Aorta (tissue), 5 donors: ENCODE measurements around the gene XXYLT1. TPM values are rescaled to one million over a fixed set of nuclear protein-coding genes. Genes with fewer than 3 reads are reported as not detected.

Source experiments
- ATAC-seq: fragments of 200-7000 bp; cut with Tn5 transposase; one replicate; pipeline ENCODE4 v1.9.1; 2022; ENCODE audit warnings: moderate library complexity; ENCODE audit not compliant: low FRiP score
- DNase-seq, 2 donors: peaks; one replicate each; pipeline ENCODE4 v3.0.0-alpha.2; 2020
- H3K27ac ChIP-seq, 2 donors: one replicate each; pipeline ENCODE4 v1.5.1; 2013; ENCODE audit warnings: low read length in 2 of 2, mild to moderate bottlenecking in 2 of 2, moderate library complexity in 2 of 2, control low read depth in 1 of 2, inconsistent platforms in 1 of 2, low read depth in 1 of 2
- H3K27me3 ChIP-seq, 2 donors: one replicate each; pipeline ENCODE4 v1.6.1; 2013; ENCODE audit warnings: control low read depth in 1 of 2, low read length in 1 of 2, mild to moderate bottlenecking in 1 of 2, moderate library complexity in 1 of 2; ENCODE audit not compliant: insufficient read depth in 2 of 2, control insufficient read depth in 1 of 2
- H3K36me3 ChIP-seq, 2 donors: one replicate each; pipeline ENCODE4 v1.6.1; 2013; ENCODE audit warnings: control low read depth in 1 of 2, low read length in 1 of 2, mild to moderate bottlenecking in 1 of 2; ENCODE audit not compliant: insufficient read depth in 2 of 2, control insufficient read depth in 1 of 2
- H3K4me1 ChIP-seq, 2 donors: one replicate each; pipeline ENCODE4 v1.6.1; 2013; ENCODE audit warnings: low read length in 2 of 2, control low read depth in 1 of 2, mild to moderate bottlenecking in 1 of 2, moderate library complexity in 1 of 2; ENCODE audit not compliant: insufficient read depth in 2 of 2, control insufficient read depth in 1 of 2
- H3K4me3 ChIP-seq, 2 donors: one replicate each; pipeline ENCODE4 v1.5.1; 2013; ENCODE audit warnings: low read length in 2 of 2, control low read depth in 1 of 2, mild to moderate bottlenecking in 1 of 2
- H3K9me3 ChIP-seq: one replicate; pipeline ENCODE4 v1.6.1; 2013; ENCODE audit warnings: mild to moderate bottlenecking, low read length; ENCODE audit not compliant: control insufficient read depth
- WGBS, 2 donors: extraction: QIAGEN DNeasy Blood & Tissue Kit; methylation state at CpG; one replicate each; pipeline ENCODE4 v1.1.7; 2013; 5-methylcytosine and 5-hydroxymethylcytosine counted together
- intact Hi-C, 2 donors: fragments of 100-400 bp; cut with DNase I; formaldehyde crosslinking; loops; one replicate each; pipeline versions ENCODE4 v1.14.2 to v1.15.0; 2022
- long read RNA-seq, 2 donors: library from polyadenylated mRNA; unstranded; transcript quantifications; one replicate each; pipeline ENCODE4 v2.0.0, GENCODE V29; 2020 to 2021
- polyA plus RNA-seq, 2 donors: library from polyadenylated mRNA; stranded (reverse); fragments of 200-250 nt; gene quantifications; one replicate each; pipeline ENCODE4 v1.2.3, GENCODE V29; 2013
- total RNA-seq, 2 donors: library from RNA; stranded (reverse); fragmentation: NEBNext Ultra II Directional; extraction: Animal tissue kit (Norgen Biotek cat#: 25700); gene quantifications; one replicate each; pipeline ENCODE4 v1.2.1, GENCODE V29; 2021
- donor health status: healthy with polysubstance abuse.
- donor health status: Bipolar disorder and iron deficiency.
- donor health status: DM: no; HTN: no; CAD: no.
- donor health status: DM: no; HTN: no; CAD: no.
- donor health status: DM: yes; HTN: yes; CAD: no.

Gene XXYLT1, protein sequence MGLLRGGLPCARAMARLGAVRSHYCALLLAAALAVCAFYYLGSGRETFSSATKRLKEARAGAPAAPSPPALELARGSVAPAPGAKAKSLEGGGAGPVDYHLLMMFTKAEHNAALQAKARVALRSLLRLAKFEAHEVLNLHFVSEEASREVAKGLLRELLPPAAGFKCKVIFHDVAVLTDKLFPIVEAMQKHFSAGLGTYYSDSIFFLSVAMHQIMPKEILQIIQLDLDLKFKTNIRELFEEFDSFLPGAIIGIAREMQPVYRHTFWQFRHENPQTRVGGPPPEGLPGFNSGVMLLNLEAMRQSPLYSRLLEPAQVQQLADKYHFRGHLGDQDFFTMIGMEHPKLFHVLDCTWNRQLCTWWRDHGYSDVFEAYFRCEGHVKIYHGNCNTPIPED
- total RNA-seq (10 to 100 TPM in 1 of 2 donors, 1 to 10 TPM in 1; 8.6 to 15.0 TPM), polyA plus RNA-seq (1 to 10 TPM; 2.3 to 5.2 TPM)
- long read RNA-seq, donor 1, transcript XXYLT1-201 (4 exons, 2,727 nt): major isoform, 31 of 42 reads
- long read RNA-seq, donor 1, partial matches to known transcripts: 1 of 42 reads
- long read RNA-seq, donor 1, other reads (novel, unspliced or antisense): 8 of 42 reads
- long read RNA-seq, donor 2, transcript XXYLT1-201 (4 exons, 2,727 nt): major isoform, 6 of 14 reads
- long read RNA-seq, donor 2, partial matches to known transcripts: 0 of 14 reads
- long read RNA-seq, donor 2, other reads (novel, unspliced or antisense): 8 of 14 reads

DNA sequence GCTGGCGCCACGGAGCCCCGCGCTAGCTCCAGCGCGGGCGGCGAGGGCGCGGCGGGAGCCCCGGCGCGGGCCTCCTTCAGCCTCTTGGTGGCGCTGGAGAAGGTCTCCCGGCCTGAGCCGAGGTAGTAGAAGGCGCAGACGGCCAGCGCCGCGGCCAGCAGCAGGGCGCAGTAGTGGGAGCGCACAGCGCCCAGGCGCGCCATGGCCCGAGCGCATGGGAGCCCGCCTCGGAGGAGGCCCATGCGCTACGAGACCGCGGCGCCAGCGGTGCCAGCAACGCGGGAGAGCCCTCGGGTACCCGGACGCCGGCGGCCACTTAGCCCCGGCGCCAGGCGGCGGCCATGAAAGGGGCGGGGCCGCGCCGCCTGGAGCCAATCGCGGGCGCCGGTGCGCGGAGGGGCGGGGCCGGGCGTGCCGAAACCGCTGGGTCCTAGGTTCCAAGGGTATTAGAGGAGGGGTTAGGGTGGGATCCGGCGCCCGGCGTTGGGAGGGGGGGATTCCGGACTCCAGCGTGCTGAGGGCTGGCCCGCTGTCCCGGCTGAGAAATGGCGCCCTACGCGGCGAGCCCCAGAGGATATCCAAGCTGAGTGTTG is at the start of gene XXYLT1:
TSS of gene XXYLT1 (minus strand) at position 343 of the 593 bp plus-strand sequence. CDS start at position 242, 101 bp downstream.
- DNase-seq (peak; percentile 93 to 96), ATAC-seq (peak; percentile 98)
- intact Hi-C loops: loop anchor here (1.0 to 10.0 kb wide), 3 partner anchors 174 to 252 kb away; partner anchors contain the start of gene ACAP2 (in 1 of the 2)
- no peaks in the 10 kb centered on the region for H3K27me3 ChIP-seq
- WGBS, 2 donors: 0 to 1% methylated on average over 50 to 75 of the region's 75 CpGs
- no peaks in the 10 kb centered on the region for H3K36me3 ChIP-seq
- H3K27ac ChIP-seq: peak within 1 kb of the TSS in 1 of 2 donors; percentile 21
- H3K4me3 ChIP-seq: peak within 1 kb of the TSS; percentile 58 to 75
- H3K4me1 ChIP-seq: no peaks in the 10 kb centered on the region
- no peaks in the 10 kb centered on the region for H3K9me3 ChIP-seq

DNA sequence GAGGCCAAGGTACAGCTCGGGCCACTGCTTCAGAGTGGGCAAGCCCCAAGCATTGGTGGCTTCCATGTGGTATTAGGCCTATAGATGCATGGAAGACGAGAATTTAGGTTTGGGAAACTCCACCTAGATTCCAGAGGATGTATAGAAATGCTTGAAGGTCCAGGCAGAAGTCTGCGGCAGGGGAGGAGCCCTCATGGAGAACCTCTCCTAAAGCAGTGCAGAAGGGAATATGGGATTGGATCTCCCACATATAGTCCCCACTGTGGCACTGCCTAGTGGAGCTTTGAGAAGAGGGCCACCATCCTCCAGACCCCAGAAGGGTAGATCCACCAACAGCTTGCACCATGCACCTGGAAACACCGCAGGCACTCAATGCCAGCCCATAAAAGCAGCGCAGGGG is 48.1 kb upstream of the XXYLT1 start:
- no peaks in the 10 kb centered on the region for H3K9me3 ChIP-seq
- H3K36me3 ChIP-seq: peaks cover 0 to 1% of the 10 kb centered on the region in 2 donors
- H3K4me1 ChIP-seq: no peaks in the 10 kb centered on the region
- H3K4me3 ChIP-seq: no peak overlapping the region
- no peaks in the 10 kb centered on the region for H3K27me3 ChIP-seq
- 97 to 98% methylated on average over 5 of the region's 5 CpGs for whole genome bisulfite sequencing, 2 donors
- ATAC-seq: no peak
- H3K27ac ChIP-seq: no peak overlapping the region
- intact Hi-C loops: no loop called here
- no peak for DNase-seq

DNA sequence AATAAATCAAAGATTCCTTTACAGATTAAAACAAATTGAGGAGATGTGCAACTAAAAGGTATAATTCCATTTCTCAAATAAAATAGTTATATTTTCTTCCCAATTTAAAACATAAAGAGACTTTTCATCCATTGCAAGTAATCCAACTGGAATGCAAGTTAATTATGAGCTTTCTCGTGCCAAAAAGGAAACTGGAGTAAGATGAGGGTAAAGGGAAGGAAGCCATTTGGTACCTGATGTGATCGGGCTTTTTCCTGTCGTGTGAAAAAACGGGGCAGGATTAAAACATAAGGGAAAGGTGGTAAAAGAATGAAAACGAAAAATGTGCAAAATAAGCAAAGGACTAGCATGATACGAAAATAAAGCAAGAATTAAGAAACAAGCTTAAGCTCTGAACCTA is 41.8 kb upstream of the XXYLT1 start:
- Histone ChIP-seq H3K27ac (no peak overlapping the region), H3K9me3 (no peaks in the 10 kb centered on the region), H3K4me3 (no peak overlapping the region), H3K27me3 (no peaks in the 10 kb centered on the region), H3K36me3 (no peaks in the 10 kb centered on the region), H3K4me1 (no peaks in the 10 kb centered on the region)
- DNase-seq (no peak), ATAC-seq (no peak)
- 85 to 89% methylated on average over 6 of the region's 6 CpGs for WGBS, 2 donors
- intact Hi-C loops: no loop called here

DNA sequence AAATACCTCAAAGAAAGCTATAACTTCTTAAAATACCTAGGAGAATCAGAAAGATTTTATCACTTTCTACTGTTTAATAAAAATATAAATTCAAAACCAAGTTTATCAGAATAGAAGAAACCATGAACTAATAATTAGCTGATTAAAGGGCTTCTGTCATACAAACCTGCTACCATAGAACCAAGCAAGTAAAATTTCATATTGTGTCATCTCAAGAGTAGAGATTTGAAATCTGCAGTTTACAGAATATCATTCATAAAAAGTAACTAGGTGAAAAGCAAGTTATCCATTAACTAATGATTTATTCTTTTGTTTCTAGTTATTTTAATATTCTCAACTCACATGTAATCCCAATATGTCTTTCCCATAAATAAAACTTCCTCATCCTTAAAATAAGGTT is 36.8 kb upstream of the XXYLT1 start:
- H3K27ac ChIP-seq: no peak overlapping the region
- no peaks in the 10 kb centered on the region for H3K36me3 ChIP-seq
- ATAC-seq (no peak), DNase-seq (no peak)
- intact Hi-C loops: no loop called here
- no peak overlapping the region for H3K4me3 ChIP-seq
- no peaks in the 10 kb centered on the region for H3K4me1 ChIP-seq
- no peaks in the 10 kb centered on the region for H3K27me3 ChIP-seq
- H3K9me3 ChIP-seq: no peaks in the 10 kb centered on the region

DNA sequence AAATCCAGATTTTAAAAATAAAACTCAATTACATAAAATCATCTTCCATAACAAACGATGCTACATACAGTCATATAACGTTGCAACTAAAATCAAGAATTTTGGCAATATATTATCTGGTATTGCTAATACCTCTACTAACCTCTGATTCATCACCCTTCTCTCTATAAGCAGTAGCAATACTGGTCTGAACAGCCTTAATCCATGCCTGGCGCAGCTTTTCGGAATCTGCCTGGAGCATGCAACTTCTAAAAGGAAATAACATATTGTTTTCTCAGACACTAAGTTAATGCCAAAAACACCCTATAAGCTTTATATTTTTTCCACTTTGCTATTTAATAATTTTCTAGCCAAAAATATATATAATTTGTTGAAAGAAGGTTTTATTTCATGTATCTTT is 35.4 kb upstream of the XXYLT1 start:
- 96 to 98% methylated on average over 4 of the region's 4 CpGs for WGBS, 2 donors
- DNase-seq (no peak), ATAC-seq (no peak)
- Histone ChIP-seq H3K4me3 (no peak overlapping the region), H3K36me3 (peaks cover 0 to 1% of the 10 kb centered on the region in 2 donors), H3K9me3 (no peaks in the 10 kb centered on the region), H3K4me1 (no peaks in the 10 kb centered on the region), H3K27ac (no peak overlapping the region), H3K27me3 (no peaks in the 10 kb centered on the region)
- intact Hi-C loops: no loop called here

DNA sequence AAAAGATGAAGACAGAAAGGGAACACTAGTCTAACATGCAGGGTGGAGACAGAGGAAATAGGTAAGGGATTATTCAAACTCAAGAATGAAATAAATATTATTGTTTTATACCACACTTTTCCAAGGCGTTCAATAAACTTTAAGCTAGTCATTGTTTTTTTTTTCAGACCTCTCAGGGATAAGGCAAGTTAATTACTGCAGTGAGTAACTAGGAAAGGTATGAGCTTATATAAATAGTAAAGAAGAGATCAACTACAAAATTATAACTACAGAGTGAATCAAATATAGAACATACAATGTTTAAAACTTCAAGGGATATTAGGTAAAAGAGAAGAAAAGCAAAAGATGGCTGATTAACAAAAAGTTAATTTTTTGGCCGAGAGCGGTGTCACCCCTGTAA is 31.5 kb upstream of the XXYLT1 start:
- H3K36me3 ChIP-seq: peaks cover 0 to 1% of the 10 kb centered on the region in 2 donors
- intact Hi-C loops: no loop called here
- H3K27ac ChIP-seq: no peak overlapping the region
- ATAC-seq (no peak), DNase-seq (no peak)
- WGBS, 2 donors: 90% methylated on average over 3 of the region's 3 CpGs
- H3K9me3 ChIP-seq: no peaks in the 10 kb centered on the region
- no peak overlapping the region for H3K4me3 ChIP-seq
- H3K4me1 ChIP-seq: no peaks in the 10 kb centered on the region
- H3K27me3 ChIP-seq: no peaks in the 10 kb centered on the region

DNA sequence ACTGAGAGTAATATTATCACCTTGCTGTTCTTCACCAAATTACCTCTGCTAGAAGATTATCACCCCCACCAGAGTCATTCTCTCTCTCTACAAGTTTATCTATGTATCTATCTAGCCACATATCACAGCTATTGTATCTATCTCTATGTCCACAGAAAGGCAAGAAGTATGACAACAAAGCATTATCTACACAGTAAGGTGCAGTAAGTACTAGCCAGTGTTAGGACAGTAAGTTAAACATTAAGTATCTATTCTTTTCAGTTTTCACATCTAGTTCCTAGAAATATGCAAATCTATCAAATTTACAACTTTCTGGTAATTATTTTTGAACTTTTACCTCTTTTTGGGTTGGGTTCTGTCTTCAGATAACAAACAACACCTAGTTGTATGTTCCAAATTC is 26.5 kb upstream of the XXYLT1 start:
- H3K9me3 ChIP-seq: no peaks in the 10 kb centered on the region
- DNase-seq: no peak
- no peak overlapping the region for H3K27ac ChIP-seq
- intact Hi-C loops: no loop called here
- H3K4me1 ChIP-seq: no peaks in the 10 kb centered on the region
- no peak for ATAC-seq
- no peak overlapping the region for H3K4me3 ChIP-seq
- no peaks in the 10 kb centered on the region for H3K27me3 ChIP-seq
- H3K36me3 ChIP-seq: peaks cover 0 to 1% of the 10 kb centered on the region in 2 donors

DNA sequence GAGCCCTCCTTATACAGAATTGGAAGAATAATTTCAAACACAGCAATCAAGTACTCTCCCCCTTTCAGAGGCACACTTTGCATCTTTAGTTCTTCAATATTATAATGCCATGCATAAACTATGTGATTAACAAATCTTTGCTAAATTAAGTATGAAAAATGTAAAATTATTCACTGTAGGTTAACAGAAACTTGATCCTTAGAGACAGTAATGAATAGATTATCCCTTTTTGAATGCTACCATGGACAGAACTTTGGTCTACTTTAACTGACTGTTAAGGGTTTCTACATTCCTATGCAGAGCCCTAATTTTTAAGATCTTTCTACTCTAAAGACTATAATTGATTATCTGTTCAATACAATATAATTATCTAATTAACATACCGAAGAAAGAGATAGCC is 25.7 kb upstream of the XXYLT1 start:
- 99 to 100% methylated on average over 1 of the region's 1 CpG for WGBS, 2 donors
- intact Hi-C loops: no loop called here
- Histone ChIP-seq H3K27me3 (no peaks in the 10 kb centered on the region), H3K4me1 (no peaks in the 10 kb centered on the region), H3K4me3 (no peak overlapping the region), H3K36me3 (no peaks in the 10 kb centered on the region), H3K9me3 (no peaks in the 10 kb centered on the region), H3K27ac (no peak overlapping the region)
- ATAC-seq (no peak), DNase-seq (no peak)
